Loucy (cell line): Measurements from ENCODE around the gene ARID1B.

Source experiments
- H2AFZ ChIP-seq: fragments of 200-600 bp; sonication (generic); 2 replicates; pipeline ENCODE4 v1.6.0; 2016; ENCODE audit warnings: antibody characterized with exemption, mild to moderate bottlenecking, low read length, moderate library complexity
- H3F3A ChIP-seq: fragments of 200-600 bp; 2 replicates; pipeline ENCODE4 v1.6.0; 2016; ENCODE audit warnings: antibody characterized with exemption, low read depth, mild to moderate bottlenecking
- H3K27me3 ChIP-seq: fragments of 200-600 bp; sonication (generic); 2 replicates; pipeline ENCODE4 v1.6.1; 2014; ENCODE audit warnings: low read length, mild to moderate bottlenecking; ENCODE audit not compliant: insufficient read depth, poor library complexity, severe bottlenecking
- H3K36me3 ChIP-seq: fragments of 200-600 bp; sonication (generic); 2 replicates; pipeline ENCODE4 v1.6.1; 2016; ENCODE audit warnings: low read length; ENCODE audit not compliant: insufficient read depth
- H3K4me1 ChIP-seq: fragments of 200-600 bp; sonication (generic); 2 replicates; pipeline ENCODE4 v1.5.1; 2014; ENCODE audit warnings: low read length, mild to moderate bottlenecking; ENCODE audit not compliant: insufficient read depth, poor library complexity, severe bottlenecking
- H3K4me2 ChIP-seq: fragments of 200-600 bp; sonication (generic); 2 replicates; pipeline ENCODE4 v1.6.0; 2014; ENCODE audit warnings: antibody characterized with exemption, low read length, low read depth, mild to moderate bottlenecking; ENCODE audit not compliant: poor library complexity, severe bottlenecking
- H3K4me3 ChIP-seq: fragments of 200-600 bp; sonication (generic); 2 replicates; pipeline ENCODE4 v1.5.1; 2014; ENCODE audit warnings: low read length, mild to moderate bottlenecking, mixed read lengths; ENCODE audit not compliant: poor library complexity, severe bottlenecking
- H3K79me2 ChIP-seq: fragments of 200-600 bp; sonication (generic); 2 replicates; pipeline ENCODE4 v1.6.1; 2014; ENCODE audit warnings: low read length; ENCODE audit not compliant: insufficient read depth
- H3K9ac ChIP-seq: fragments of 200-600 bp; sonication (generic); 2 replicates; pipeline ENCODE4 v1.6.0; 2014; ENCODE audit warnings: mild to moderate bottlenecking, low read depth, low read length, moderate library complexity; ENCODE audit not compliant: poor library complexity, severe bottlenecking
- H3K9me2 ChIP-seq: fragments of 200-600 bp; sonication (generic); replicated peaks from 2 replicates; pipeline ENCODE4 v1.6.1; 2016; ENCODE audit warnings: low read depth, low read length, mixed read lengths
- H3K9me3 ChIP-seq: fragments of 200-600 bp; sonication (generic); 2 replicates; pipeline ENCODE4 v1.6.1; 2014; ENCODE audit warnings: mild to moderate bottlenecking, antibody characterized with exemption, low read length, low read depth; ENCODE audit not compliant: insufficient read depth
- H4K20me1 ChIP-seq: fragments of 200-600 bp; sonication (generic); 2 replicates; pipeline ENCODE4 v1.6.0; 2014; ENCODE audit warnings: antibody characterized with exemption, low read length, mild to moderate bottlenecking; ENCODE audit not compliant: insufficient read depth, poor library complexity, severe bottlenecking
- EZH2phosphoT487 ChIP-seq: fragments of 200-600 bp; IDR thresholded peaks from 2 replicates; pipeline ENCODE4 v1.6.1; 2018; ENCODE audit warnings: antibody characterized with exemption, mild to moderate bottlenecking, moderate library complexity, borderline replicate concordance
- TF ChIP-seq, protein P1 (sequence below): fragments of 200-600 bp; sonication (generic); conservative IDR thresholded peaks from 2 replicates; pipeline ENCODE4 v1.5.1; 2014; ENCODE audit warnings: mild to moderate bottlenecking, antibody characterized with exemption, low read length

Gene ARID1B

DNA sequence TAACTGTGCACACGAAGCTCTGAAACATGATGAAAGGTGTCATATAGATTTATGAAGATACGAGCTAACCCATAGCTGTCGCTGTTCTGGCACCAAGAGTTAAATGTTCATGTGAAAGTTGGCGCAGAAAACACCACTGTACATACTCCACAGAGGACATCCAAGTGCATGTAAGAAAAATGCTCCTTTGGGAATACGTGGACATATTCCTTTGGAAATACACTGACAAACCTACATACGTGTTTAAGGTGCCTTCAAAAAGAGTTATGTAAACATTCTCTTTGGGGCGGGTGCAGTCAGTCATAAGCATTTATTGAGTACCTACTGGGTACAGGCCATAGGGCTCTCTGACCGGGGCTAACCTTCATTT, 723 bp upstream of the ARID1B start:
- H3K36me3 ChIP-seq: no peaks in the 10 kb centered on the region
- peaks cover 14% of the 10 kb centered on the region for H3K4me1 ChIP-seq
- H3K9me3 ChIP-seq: no peaks in the 10 kb centered on the region
- no peaks in the 10 kb centered on the region for H3F3A ChIP-seq
- peak overlapping the region; percentile 52 for H2AFZ ChIP-seq
- H3K4me3 ChIP-seq: peak overlapping the region; percentile 83
- peak overlapping the region; percentile 90 for H3K4me2 ChIP-seq
- H3K9ac ChIP-seq: peak overlapping the region; percentile 76
- H3K27me3 ChIP-seq: no peaks in the 10 kb centered on the region
- no peaks in the 10 kb centered on the region for H3K9me2 ChIP-seq
- TF ChIP-seq, protein P1, sequence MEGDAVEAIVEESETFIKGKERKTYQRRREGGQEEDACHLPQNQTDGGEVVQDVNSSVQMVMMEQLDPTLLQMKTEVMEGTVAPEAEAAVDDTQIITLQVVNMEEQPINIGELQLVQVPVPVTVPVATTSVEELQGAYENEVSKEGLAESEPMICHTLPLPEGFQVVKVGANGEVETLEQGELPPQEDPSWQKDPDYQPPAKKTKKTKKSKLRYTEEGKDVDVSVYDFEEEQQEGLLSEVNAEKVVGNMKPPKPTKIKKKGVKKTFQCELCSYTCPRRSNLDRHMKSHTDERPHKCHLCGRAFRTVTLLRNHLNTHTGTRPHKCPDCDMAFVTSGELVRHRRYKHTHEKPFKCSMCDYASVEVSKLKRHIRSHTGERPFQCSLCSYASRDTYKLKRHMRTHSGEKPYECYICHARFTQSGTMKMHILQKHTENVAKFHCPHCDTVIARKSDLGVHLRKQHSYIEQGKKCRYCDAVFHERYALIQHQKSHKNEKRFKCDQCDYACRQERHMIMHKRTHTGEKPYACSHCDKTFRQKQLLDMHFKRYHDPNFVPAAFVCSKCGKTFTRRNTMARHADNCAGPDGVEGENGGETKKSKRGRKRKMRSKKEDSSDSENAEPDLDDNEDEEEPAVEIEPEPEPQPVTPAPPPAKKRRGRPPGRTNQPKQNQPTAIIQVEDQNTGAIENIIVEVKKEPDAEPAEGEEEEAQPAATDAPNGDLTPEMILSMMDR: peak; percentile 42
- no peak for TF ChIP-seq EZH2phosphoT487
- H4K20me1 ChIP-seq: peaks cover 19% of the 10 kb centered on the region
- peaks cover 49% of the 10 kb centered on the region for H3K79me2 ChIP-seq

GRCh38 chr6:156777577-156778453, 637 bp downstream of the ARID1B start:
- H3K79me2 ChIP-seq: peaks cover 62% of the 10 kb centered on the region
- peak overlapping the region; percentile 90 for H3K4me2 ChIP-seq
- H3K9me2 ChIP-seq: no peaks in the 10 kb centered on the region
- no peaks in the 10 kb centered on the region for H3F3A ChIP-seq
- no peaks in the 10 kb centered on the region for H3K27me3 ChIP-seq
- peak overlapping the region; percentile 94 for H3K9ac ChIP-seq
- H3K4me3 ChIP-seq: peak overlapping the region; percentile 83
- TF ChIP-seq, protein P1: no peak
- no peak for TF ChIP-seq EZH2phosphoT487
- H3K4me1 ChIP-seq: peaks cover 26% of the 10 kb centered on the region
- no peaks in the 10 kb centered on the region for H3K36me3 ChIP-seq
- no peaks in the 10 kb centered on the region for H3K9me3 ChIP-seq
- peak overlapping the region; percentile 76 for H2AFZ ChIP-seq
- peaks cover 33% of the 10 kb centered on the region for H4K20me1 ChIP-seq

DNA sequence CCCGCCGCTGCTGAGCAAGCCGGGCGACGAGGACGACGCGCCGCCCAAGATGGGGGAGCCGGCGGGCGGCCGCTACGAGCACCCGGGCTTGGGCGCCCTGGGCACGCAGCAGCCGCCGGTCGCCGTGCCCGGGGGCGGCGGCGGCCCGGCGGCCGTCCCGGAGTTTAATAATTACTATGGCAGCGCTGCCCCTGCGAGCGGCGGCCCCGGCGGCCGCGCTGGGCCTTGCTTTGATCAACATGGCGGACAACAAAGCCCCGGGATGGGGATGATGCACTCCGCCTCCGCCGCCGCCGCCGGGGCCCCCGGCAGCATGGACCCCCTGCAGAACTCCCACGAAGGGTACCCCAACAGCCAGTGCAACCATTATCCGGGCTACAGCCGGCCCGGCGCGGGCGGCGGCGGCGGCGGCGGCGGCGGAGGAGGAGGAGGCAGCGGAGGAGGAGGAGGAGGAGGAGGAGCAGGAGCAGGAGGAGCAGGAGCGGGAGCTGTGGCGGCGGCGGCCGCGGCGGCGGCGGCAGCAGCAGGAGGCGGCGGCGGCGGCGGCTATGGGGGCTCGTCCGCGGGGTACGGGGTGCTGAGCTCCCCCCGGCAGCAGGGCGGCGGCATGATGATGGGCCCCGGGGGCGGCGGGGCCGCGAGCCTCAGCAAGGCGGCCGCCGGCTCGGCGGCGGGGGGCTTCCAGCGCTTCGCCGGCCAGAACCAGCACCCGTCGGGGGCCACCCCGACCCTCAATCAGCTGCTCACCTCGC, 1.5 kb downstream of the ARID1B start:
- Histone ChIP-seq H3K36me3 (no peaks in the 10 kb centered on the region), H3K27me3 (no peaks in the 10 kb centered on the region), H3K4me2 (no peak overlapping the region), H4K20me1 (peaks cover 41% of the 10 kb centered on the region), H3K4me3 (peak overlapping the region; percentile 81), H3F3A (no peaks in the 10 kb centered on the region), H3K4me1 (peaks cover 34% of the 10 kb centered on the region), H3K9me3 (no peaks in the 10 kb centered on the region), H3K79me2 (peaks cover 70% of the 10 kb centered on the region), H2AFZ (no peak overlapping the region; the same call in 1 of the 2 replicates), H3K9ac (peak overlapping the region; percentile 94), H3K9me2 (no peaks in the 10 kb centered on the region)
- TF ChIP-seq, protein P1: no peak
- no peak for TF ChIP-seq EZH2phosphoT487
